GM12891 (cell line): ENCODE data around the gene BSND.

Source experiments
- POLR2A ChIP-seq: IDR thresholded peaks from 2 replicates; pipeline ENCODE4 v1.6.1; 2011; ENCODE audit warnings: low read depth, low read length, control low read depth
- POLR2AphosphoS5 ChIP-seq: IDR thresholded peaks from 2 replicates; pipeline ENCODE4 v1.6.1; 2011; ENCODE audit warnings: low read depth, low read length, control low read depth
- POU2F2 ChIP-seq: IDR thresholded peaks from 2 replicates; pipeline ENCODE4 v1.6.1; 2011; ENCODE audit warnings: low read depth, mild to moderate bottlenecking, control low read depth, low read length, moderate library complexity
- SPI1 ChIP-seq: IDR thresholded peaks from 2 replicates; pipeline ENCODE4 v1.6.1; 2011; ENCODE audit warnings: low read depth, low read length, control low read depth
- TAF1 ChIP-seq: IDR thresholded peaks from 2 replicates; pipeline ENCODE4 v1.6.1; 2011; ENCODE audit warnings: low read depth, low read length, control low read depth

- TF ChIP-seq POLR2AphosphoS5 (no peak), POU2F2 (no peak), SPI1 (no peak), POLR2A (no peak), TAF1 (no peak)
These were observed 12.7 kb upstream of the BSND start for GRCh38 chr1:54986025-54986424.
